Stimulated activated naive CD8-positive, alpha-beta T cell treated with anti-CD3 and anti-CD28 coated beads, Interleukin-15, Interleukin-2, amounts not matched to agents 100 ng/mL and 50 ng/mL, for 24 hours (primary cell): ENCODE measurements around the gene PNRC2.
"Not testable (repeated sequence)": the region's sequence is repeated elsewhere in the genome, so short reads cannot be mapped to it uniquely, and the experiment has no call there.

Source experiments
- H3K27ac Mint-ChIP-seq: one replicate; pipeline ENCODE4 v1.8.0; 2021; ENCODE audit warnings: mild to moderate bottlenecking, mixed read lengths
- H3K27me3 Mint-ChIP-seq: one replicate; pipeline ENCODE4 v1.8.0; 2021; ENCODE audit warnings: mixed read lengths
- H3K36me3 Mint-ChIP-seq: one replicate; pipeline ENCODE4 v1.8.0; 2021; ENCODE audit warnings: low read depth, mixed read lengths
- H3K4me1 Mint-ChIP-seq: one replicate; pipeline ENCODE4 v1.8.0; 2021; ENCODE audit warnings: low read depth, mixed read lengths
- H3K4me3 Mint-ChIP-seq: one replicate; pipeline ENCODE4 v1.8.0; 2021; ENCODE audit warnings: mild to moderate bottlenecking, mixed read lengths
- H3K9me3 Mint-ChIP-seq: one replicate; pipeline ENCODE4 v1.8.0; 2021; ENCODE audit warnings: mixed read lengths

Gene PNRC2

GRCh38 chr1:23928789-23929188 lies 30.8 kb upstream of the PNRC2 start:
- Mint-ChIP-seq H3K4me3 (no peak overlapping the region), H3K27ac (no peak overlapping the region), H3K36me3 (no peaks in the 10 kb centered on the region), H3K9me3 (no peaks in the 10 kb centered on the region), H3K4me1 (peaks cover 3% of the 10 kb centered on the region), H3K27me3 (no peaks in the 10 kb centered on the region)

GRCh38 chr1:23930270-23930669 lies 29.4 kb upstream of the PNRC2 start:
- Mint-ChIP-seq H3K27ac (no peak overlapping the region), H3K9me3 (no peaks in the 10 kb centered on the region), H3K36me3 (no peaks in the 10 kb centered on the region), H3K27me3 (no peaks in the 10 kb centered on the region), H3K4me3 (no peak overlapping the region), H3K4me1 (peaks cover 3% of the 10 kb centered on the region)

GRCh38 chr1:23930861-23931490 lies 28.7 kb upstream of the PNRC2 start:
- no peaks in the 10 kb centered on the region for H3K27me3 Mint-ChIP-seq
- no peaks in the 10 kb centered on the region for H3K36me3 Mint-ChIP-seq
- H3K27ac Mint-ChIP-seq: no peak overlapping the region
- H3K9me3 Mint-ChIP-seq: no peaks in the 10 kb centered on the region
- no peak overlapping the region for H3K4me3 Mint-ChIP-seq
- H3K4me1 Mint-ChIP-seq: peaks cover 3% of the 10 kb centered on the region

- peaks cover 3% of the 10 kb centered on the region for H3K4me1 Mint-ChIP-seq
- no peak overlapping the region for H3K27ac Mint-ChIP-seq
- no peak overlapping the region for H3K4me3 Mint-ChIP-seq
- H3K9me3 Mint-ChIP-seq: no peaks in the 10 kb centered on the region
- H3K36me3 Mint-ChIP-seq: no peaks in the 10 kb centered on the region
- no peaks in the 10 kb centered on the region for H3K27me3 Mint-ChIP-seq
Measured at GRCh38 chr1:23931491-23931880, 28.1 kb upstream of the PNRC2 start.

GRCh38 chr1:23936481-23937176 lies 23.0 kb upstream of the PNRC2 start:
- H3K27ac Mint-ChIP-seq: no peak overlapping the region
- H3K9me3 Mint-ChIP-seq: no peaks in the 10 kb centered on the region
- H3K36me3 Mint-ChIP-seq: no peaks in the 10 kb centered on the region
- H3K4me3 Mint-ChIP-seq: no peak overlapping the region
- no peaks in the 10 kb centered on the region for H3K27me3 Mint-ChIP-seq
- no peaks in the 10 kb centered on the region for H3K4me1 Mint-ChIP-seq

GRCh38 chr1:23947366-23947765 lies 12.3 kb upstream of the PNRC2 start:
- no peak overlapping the region for H3K27ac Mint-ChIP-seq
- H3K27me3 Mint-ChIP-seq: peaks cover 5% of the 10 kb centered on the region
- no peak overlapping the region for H3K4me3 Mint-ChIP-seq
- H3K36me3 Mint-ChIP-seq: no peaks in the 10 kb centered on the region
- H3K4me1 Mint-ChIP-seq: peaks cover 2% of the 10 kb centered on the region
- H3K9me3 Mint-ChIP-seq: peaks cover 9% of the 10 kb centered on the region

- Mint-ChIP-seq H3K4me3 (no peak overlapping the region), H3K27ac (no peak overlapping the region), H3K36me3 (no peaks in the 10 kb centered on the region), H3K4me1 (peaks cover 32% of the 10 kb centered on the region), H3K9me3 (no peaks in the 10 kb centered on the region), H3K27me3 (no peaks in the 10 kb centered on the region)
Measured at GRCh38 chr1:23953020-23953419, 6.6 kb upstream of the PNRC2 start.

- Mint-ChIP-seq H3K27me3 (no peaks in the 10 kb centered on the region), H3K4me1 (peaks cover 55% of the 10 kb centered on the region), H3K9me3 (no peaks in the 10 kb centered on the region), H3K36me3 (peaks cover 24% of the 10 kb centered on the region), H3K27ac (peak overlapping the region; percentile 49), H3K4me3 (peak overlapping the region; percentile 30)
Measured at GRCh38 chr1:23957096-23957495, 2.5 kb upstream of the PNRC2 start.

GRCh38 chr1:23958040-23958809 lies 1.4 kb upstream of the PNRC2 start:
- H3K36me3 Mint-ChIP-seq: peaks cover 32% of the 10 kb centered on the region
- not testable (repeated sequence) for H3K9me3 Mint-ChIP-seq, H3K27me3 Mint-ChIP-seq
- H3K4me3 Mint-ChIP-seq: peak overlapping the region; percentile 100
- H3K4me1 Mint-ChIP-seq: peaks cover 63% of the 10 kb centered on the region
- H3K27ac Mint-ChIP-seq: peak overlapping the region; percentile 100

- H3K27me3 Mint-ChIP-seq: no peaks in the 10 kb centered on the region
- peaks cover 39% of the 10 kb centered on the region for H3K36me3 Mint-ChIP-seq
- peak overlapping the region; percentile 100 for H3K27ac Mint-ChIP-seq
- peaks cover 67% of the 10 kb centered on the region for H3K4me1 Mint-ChIP-seq
- H3K9me3 Mint-ChIP-seq: no peaks in the 10 kb centered on the region
- H3K4me3 Mint-ChIP-seq: peak overlapping the region; percentile 100
Measured at GRCh38 chr1:23958810-23959460, 693 bp upstream of the PNRC2 start.

- peaks cover 53% of the 10 kb centered on the region for H3K36me3 Mint-ChIP-seq
- H3K27ac Mint-ChIP-seq: peak overlapping the region; percentile 100
Measured at GRCh38 chr1:23960291-23961020, 828 bp downstream of the PNRC2 start.

GRCh38 chr1:23963617-23964234 lies 4.1 kb downstream of the PNRC2 start:
- Mint-ChIP-seq H3K27me3 (no peaks in the 10 kb centered on the region), H3K4me1 (peaks cover 74% of the 10 kb centered on the region), H3K36me3 (peaks cover 79% of the 10 kb centered on the region), H3K9me3 (no peaks in the 10 kb centered on the region), H3K27ac (peak overlapping the region; percentile 46), H3K4me3 (peak overlapping the region; percentile 31)

More at GRCh38 chr1:23960291-23961020, 828 bp downstream of the PNRC2 start:
- Mint-ChIP-seq H3K27me3 (no peaks in the 10 kb centered on the region), H3K9me3 (no peaks in the 10 kb centered on the region), H3K4me3 (peak overlapping the region; percentile 100), H3K4me1 (peaks cover 70% of the 10 kb centered on the region)

- no peaks in the 10 kb centered on the region for H3K27me3 Mint-ChIP-seq
- peak overlapping the region; percentile 46 for H3K27ac Mint-ChIP-seq
- H3K4me1 Mint-ChIP-seq: peaks cover 73% of the 10 kb centered on the region
- no peaks in the 10 kb centered on the region for H3K9me3 Mint-ChIP-seq
- peak overlapping the region; percentile 31 for H3K4me3 Mint-ChIP-seq
- peaks cover 84% of the 10 kb centered on the region for H3K36me3 Mint-ChIP-seq
Measured at GRCh38 chr1:23964235-23964668, 4.6 kb downstream of the PNRC2 start.
